ENCODE data around the gene RSRC1. TPM values are rescaled to one million over a fixed set of nuclear protein-coding genes. Genes with fewer than 3 reads are reported as not detected.

RSRC1 gene
- polyA plus RNA-seq, 3 donors = 34.6 to 40.5 (median 35.6) TPM

GRCh38 chr3:158590223-158590622 is 480.3 kb downstream of the RSRC1 start:
- DNase-seq (ENCODE audit: extremely low read depth in 1 of 11, low read depth in 9 of 11, low spot score in 4 of 11) = no peak

Other genes starting within 250 kb of the RSRC1 start
- not detected for gene SHOX2, start 3.7 kb upstream of the RSRC1 start, polyA plus RNA-seq (ENCODE audit: insufficient read length in 3 of 3)

Data from renal cortex interstitium (tissue), 11 donors.